Measurements from ENCODE around the gene JPT2. TPM values are rescaled to one million over a fixed set of nuclear protein-coding genes. Genes with fewer than 3 reads are reported as not detected.
A peak's percentile ranks its signal among the peaks of the same experiment; 100 is the strongest.

JPT2 gene
- total and polyA plus RNA-seq, 8 donors = 13.5 to 49.3 (median 27.5) TPM

DNA sequence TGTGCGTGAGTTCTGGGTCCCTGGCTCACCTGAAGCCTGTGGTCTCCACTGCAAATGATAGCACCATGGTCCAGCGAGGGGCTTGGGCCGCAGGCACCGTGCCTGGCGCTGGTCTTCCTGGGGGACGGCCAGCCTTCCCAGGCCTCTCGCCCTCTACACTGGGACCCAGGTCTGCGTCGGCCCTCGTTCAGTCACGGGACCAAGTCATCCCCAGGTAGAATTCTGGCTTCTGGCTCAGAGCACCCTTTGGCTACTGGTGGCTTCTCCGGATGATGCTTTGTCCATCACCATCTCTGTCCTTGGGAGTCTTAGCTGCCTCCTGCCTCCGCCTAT, 45.5 kb upstream of the JPT2 start:
- no peak for ATAC-seq
- peaks cover 3 to 19% (median 4%) of the 10 kb centered on the region in 3 donors for H3K36me3 ChIP-seq
- TF ChIP-seq CTCF (IDR thresholded peaks at IDR 0.05) = no peak
- H3K27me3 ChIP-seq = no peaks in the 10 kb centered on the region
- intact Hi-C loops (cut with DNase I) = no loop called here
- peaks cover 0 to 3% (median 0%) of the 10 kb centered on the region in 3 donors for H3K4me1 ChIP-seq
- peak overlapping the region in 2 of 4 donors; percentile 2 to 16 for H3K27ac ChIP-seq
- H3K4me3 ChIP-seq = no peak overlapping the region
- FAIRE-seq = no peak
- WGBS, 2 donors = 94 to 97% methylated on average over 13 of the region's 13 CpGs
- DNase-seq = no peak
- no peaks in the 10 kb centered on the region for H3K9me3 ChIP-seq

DNA sequence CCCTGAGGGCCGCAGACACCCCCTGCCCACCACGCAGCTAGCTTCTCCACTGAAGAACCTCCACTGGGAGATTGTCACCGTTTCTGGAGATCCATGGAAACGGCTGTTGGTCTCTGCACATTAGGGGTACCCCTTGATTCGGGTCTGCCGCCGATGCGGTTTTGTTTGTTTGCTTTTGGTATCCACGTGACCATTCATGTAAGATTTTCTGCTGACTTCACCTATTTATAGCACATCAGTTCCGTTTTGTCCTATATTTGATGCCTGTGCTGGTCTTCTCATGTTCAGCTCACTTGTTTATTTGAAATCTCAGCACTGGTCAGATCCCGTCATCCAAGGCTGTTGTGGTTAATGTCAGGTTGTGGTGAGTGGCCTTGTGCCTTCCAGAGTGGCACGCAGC, 44.8 kb upstream of the JPT2 start:
- Histone ChIP-seq H3K27ac (no peak overlapping the region), H3K4me3 (no peak overlapping the region), H3K36me3 (peaks cover 3 to 27% (median 4%) of the 10 kb centered on the region in 3 donors), H3K9me3 (no peaks in the 10 kb centered on the region), H3K27me3 (no peaks in the 10 kb centered on the region), H3K4me1 (peaks cover 0 to 3% (median 0%) of the 10 kb centered on the region in 3 donors)
- ATAC-seq (no peak), DNase-seq (no peak), FAIRE-seq (no peak)
- TF ChIP-seq CTCF (IDR thresholded peaks at IDR 0.05) = no peak
- 88 to 89% methylated on average over 12 of the region's 12 CpGs for WGBS, 2 donors
- intact Hi-C loops (cut with DNase I) = no loop called here

DNA sequence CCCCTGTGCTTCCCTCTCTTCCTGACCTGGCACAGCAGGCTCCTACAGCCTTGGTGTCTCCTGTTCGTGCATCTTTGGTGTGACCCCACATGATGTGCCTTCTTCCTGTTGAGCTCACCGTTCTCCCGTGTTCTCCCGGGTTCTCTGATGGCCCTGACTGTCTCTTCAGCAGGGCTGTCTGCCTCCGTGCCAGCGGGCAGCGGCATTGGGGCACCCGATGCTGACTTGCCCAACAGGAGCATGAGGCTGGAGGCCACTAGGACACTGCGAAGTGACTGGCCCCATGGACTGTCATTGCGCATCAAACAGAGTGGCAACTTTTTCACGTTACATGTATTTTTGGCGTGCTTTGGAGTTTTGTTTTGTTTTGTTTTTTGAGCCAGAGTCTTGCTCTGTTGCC, 43.5 kb upstream of the JPT2 start:
- intact Hi-C loops (cut with DNase I) = no loop called here

GRCh38 chr16:1635070-1635469, 43.0 kb upstream of the JPT2 start:
- no peak for FAIRE-seq
- H3K4me3 ChIP-seq = no peak overlapping the region
- H3K4me1 ChIP-seq = peaks cover 0 to 3% (median 0%) of the 10 kb centered on the region in 3 donors
- H3K27me3 ChIP-seq = no peaks in the 10 kb centered on the region
- intact Hi-C loops (cut with DNase I) = no loop called here
- TF ChIP-seq CTCF (IDR thresholded peaks at IDR 0.05) = no peak
- ATAC-seq = no peak
- no peak overlapping the region for H3K27ac ChIP-seq
- peaks cover 4 to 39% (median 14%) of the 10 kb centered on the region in 3 donors for H3K36me3 ChIP-seq
- DNase-seq = no peak
- no peaks in the 10 kb centered on the region for H3K9me3 ChIP-seq
- WGBS, 2 donors = 95% methylated on average over 13 of the region's 13 CpGs

More for the DNA sequence above, 43.5 kb upstream of the JPT2 start:
- H3K27ac ChIP-seq = no peak overlapping the region
- ATAC-seq (no peak), DNase-seq (no peak), FAIRE-seq (no peak)
- H3K36me3 ChIP-seq = peaks cover 4 to 35% (median 14%) of the 10 kb centered on the region in 3 donors
- no peaks in the 10 kb centered on the region for H3K9me3 ChIP-seq
- H3K27me3 ChIP-seq = no peaks in the 10 kb centered on the region
- H3K4me1 ChIP-seq = peaks cover 0 to 3% (median 0%) of the 10 kb centered on the region in 3 donors
- TF ChIP-seq CTCF (IDR thresholded peaks at IDR 0.05) = no peak
- no peak overlapping the region for H3K4me3 ChIP-seq
- WGBS, 2 donors = 95 to 97% methylated on average over 12 of the region's 12 CpGs

DNA sequence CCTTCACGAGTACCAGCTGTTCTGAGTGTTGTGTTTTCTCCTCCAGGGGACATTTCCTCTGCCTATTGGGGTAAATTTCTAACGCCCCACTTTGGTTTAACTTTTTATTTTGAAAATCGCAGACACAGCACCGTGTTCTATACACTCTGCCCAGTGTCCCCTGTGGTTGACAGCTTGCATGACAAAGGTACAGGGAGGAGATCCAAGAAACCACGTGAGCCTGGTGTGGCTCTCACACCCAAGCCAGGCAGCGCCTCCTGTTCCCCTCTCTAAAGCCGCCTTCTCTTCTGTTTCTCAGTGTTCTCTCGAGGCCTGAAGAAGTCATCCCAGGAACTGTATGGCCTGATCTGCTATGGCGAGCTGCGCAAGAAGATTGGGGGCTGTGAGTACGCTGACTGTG, 40.6 kb upstream of the JPT2 start:
- H3K27me3 ChIP-seq = no peaks in the 10 kb centered on the region
- no peaks in the 10 kb centered on the region for H3K4me1 ChIP-seq
- DNase-seq (no peak), ATAC-seq (no peak), FAIRE-seq (no peak)
- no peak overlapping the region for H3K27ac ChIP-seq
- 85 to 90% methylated on average over 11 of the region's 11 CpGs for WGBS, 2 donors
- no peaks in the 10 kb centered on the region for H3K9me3 ChIP-seq
- no peak for TF ChIP-seq CTCF (IDR thresholded peaks at IDR 0.05)
- intact Hi-C loops (cut with DNase I) = no loop called here
- peaks cover 4 to 56% (median 14%) of the 10 kb centered on the region in 3 donors for H3K36me3 ChIP-seq
- H3K4me3 ChIP-seq = no peak overlapping the region
